Motor neuron (in vitro differentiated cells): ENCODE measurements around the gene TMED10. TPM values are rescaled to one million over a fixed set of nuclear protein-coding genes. Genes with fewer than 3 reads are reported as not detected.

Source experiments
- ATAC-seq, 8 experiments: fragments of 200-7000 bp; cut with Tn5 transposase; replicated peaks in 6 of 8; 2 replicates each; pipeline ENCODE4 v1.8.0; 2021; ENCODE audit warnings: mild to moderate bottlenecking in 8 of 8, moderate library complexity in 8 of 8
- H3K27ac ChIP-seq, 2 donors: fragments of 250-450 bp; sonication (Bioruptor Pico); 2 replicates each; pipeline ENCODE4 v1.9.0; 2021; ENCODE audit warnings: antibody characterized with exemption in 2 of 2, mild to moderate bottlenecking in 2 of 2, moderate library complexity in 1 of 2
- H3K4me1 ChIP-seq, 2 donors: fragments of 250-450 bp; sonication (Bioruptor Pico); replicated peaks in 1 of 2; 2 replicates each; pipeline ENCODE4 v1.6.1; 2021; ENCODE audit warnings: antibody characterized with exemption in 2 of 2, mild to moderate bottlenecking in 2 of 2, moderate library complexity in 1 of 2
- H3K4me3 ChIP-seq, 5 donors: fragments of 250-450 bp; sonication (Bioruptor Pico); 2 replicates each; pipeline ENCODE4 v1.9.0; 2021; ENCODE audit warnings: antibody characterized with exemption in 5 of 5, mild to moderate bottlenecking in 5 of 5, moderate library complexity in 4 of 5
- WGBS, 10 experiments: fragments of 450-650 bp; shearing (Covaris generic); methylation state at CpG; one replicate each; pipeline ENCODE4 v1.0.0; 2022; 5-methylcytosine and 5-hydroxymethylcytosine counted together
- in situ Hi-C, 9 experiments: fragments of 400-800 bp; cut with MboI; loops; one replicate each; pipeline ENCODE4 v1.15.0; 2021; ENCODE audit warnings: low sequenced_read_pairs in 9 of 9, low pct_unique_long_range_greater_than_20kb in 2 of 9; ENCODE audit not compliant: unreplicated experiment in 9 of 9
- total RNA-seq, 8 experiments: library from RNA; unstranded; fragments of 300-600 nt; gene quantifications; 2 replicates each; pipeline versions ENCODE4 v1.2.3 to v1.2.4, GENCODE V29; 2022

TMED10 gene
- total RNA-seq, 8 experiments from 2014 or later: 76.0 to 299 (median 119) TPM

DNA sequence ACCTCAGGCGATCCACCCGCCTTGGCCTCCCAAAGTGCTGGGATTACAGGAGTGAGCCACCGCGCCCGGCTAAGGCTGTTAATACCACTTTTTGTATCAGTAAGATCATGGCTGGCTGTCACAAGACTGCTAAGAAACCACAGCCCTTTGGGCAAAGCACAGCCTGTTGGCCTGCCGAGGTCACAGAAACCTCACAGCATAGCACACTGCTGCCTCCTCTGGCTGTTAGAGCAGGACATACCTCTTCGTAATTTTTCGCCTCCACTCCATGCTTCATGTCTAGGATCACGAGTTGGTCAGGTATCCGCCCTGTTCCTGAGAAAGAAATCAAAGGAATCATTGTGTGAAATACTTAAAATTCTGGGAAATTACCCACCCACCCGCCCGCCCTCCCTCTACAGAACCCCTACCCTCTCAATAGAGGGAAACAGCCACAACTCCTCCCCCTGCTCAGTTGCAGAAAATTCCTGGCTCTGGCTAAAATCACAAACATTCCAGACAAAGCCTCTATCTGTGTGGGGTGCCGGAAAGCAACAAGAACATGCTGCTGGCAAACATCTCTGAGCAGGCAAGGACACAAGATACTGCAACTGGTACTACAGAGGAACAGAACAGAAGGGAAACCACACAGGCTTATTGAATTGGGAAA, 28.9 kb downstream of the TMED10 start:
- Histone ChIP-seq H3K4me1 (no peaks in the 10 kb centered on the region), H3K4me3 (no peak overlapping the region), H3K27ac (peak overlapping the region in 1 of 2 donors; percentile 59)
- ATAC-seq: peak; percentile 86 to 98 (median 95)
- WGBS, 10 experiments: 59 to 93% (median 80%) methylated on average over 2 to 7 of the region's 13 CpGs; no CpG with 5 or more reads in 3 of the 10 experiments
- in situ Hi-C loops: loop anchor here in 7 of 9 experiments (25.0 kb wide), 3 partner anchors 140 to 340 kb away; partner anchors contain the start of gene FOS (in 3 of the 7)

DNA sequence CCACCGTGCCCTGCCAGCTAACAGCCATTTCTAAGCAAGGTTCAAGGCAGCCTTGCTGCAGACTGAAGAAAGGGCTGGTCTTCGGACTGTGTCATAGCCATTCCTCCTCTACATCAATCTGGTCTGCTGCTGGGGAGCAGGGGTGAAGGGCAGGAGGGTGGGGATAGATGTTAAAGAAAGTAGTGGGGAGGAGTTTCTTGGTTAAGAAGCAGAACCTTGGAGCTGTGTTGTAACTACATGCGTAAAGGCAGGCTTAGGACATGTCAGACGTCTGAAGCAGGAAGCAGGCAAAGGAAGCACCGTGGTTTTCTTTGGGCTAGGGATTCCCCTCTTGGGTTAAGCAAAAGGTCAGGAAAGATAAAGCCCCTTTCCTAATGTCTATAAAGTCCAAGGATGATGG, 31.5 kb downstream of the TMED10 start:
- Histone ChIP-seq H3K4me3 (no peak overlapping the region), H3K4me1 (no peaks in the 10 kb centered on the region), H3K27ac (no peak overlapping the region)
- in situ Hi-C loops: loop anchor here in 7 of 9 experiments (25.0 kb wide), 3 partner anchors 142 to 342 kb away; partner anchors contain the start of gene FOS (in 3 of the 7)
- no peak for ATAC-seq
- whole genome bisulfite sequencing, 10 experiments: 90 to 100% methylated on average over 2 to 3 of the region's 5 CpGs; no CpG with 5 or more reads in 8 of the 10 experiments

DNA sequence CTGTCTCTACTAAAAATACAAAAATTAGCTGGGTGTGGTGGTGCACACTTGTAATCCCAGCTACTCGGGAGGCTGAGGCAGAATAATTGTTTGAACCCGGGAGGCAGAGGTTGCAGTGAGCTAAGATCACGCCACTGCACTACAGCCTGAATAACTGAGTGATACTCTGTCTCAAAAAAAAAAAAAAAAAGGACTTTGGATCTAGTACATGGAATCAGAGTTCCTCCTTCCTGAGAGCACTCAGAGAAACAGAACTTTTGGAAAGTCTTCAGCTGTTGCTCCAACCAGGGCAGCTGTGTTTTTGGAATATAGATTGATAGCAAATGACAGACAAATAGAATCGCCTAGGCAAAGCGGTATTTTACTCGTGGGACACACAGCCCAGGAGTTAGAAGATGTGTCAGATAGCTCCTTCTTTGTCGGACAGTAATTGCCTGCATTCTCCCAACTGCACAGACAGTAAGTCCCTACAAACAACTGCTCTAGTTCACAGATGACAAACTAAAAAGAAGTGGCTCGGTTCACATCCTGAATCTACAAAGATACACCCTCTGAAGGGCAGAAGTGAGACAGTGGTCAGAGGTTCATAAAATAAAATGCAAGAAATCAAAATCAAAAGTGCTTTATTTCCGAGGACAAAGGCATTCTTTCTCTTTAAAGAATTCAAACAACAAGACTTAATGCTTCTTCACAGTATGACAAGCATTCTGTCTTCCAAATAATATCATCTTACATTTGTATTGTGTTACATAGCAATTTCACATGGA, 32.5 kb downstream of the TMED10 start:
- H3K4me3 ChIP-seq: no peak overlapping the region
- in situ Hi-C loops: loop anchor here in 7 of 9 experiments (25.0 kb wide), 3 partner anchors 143 to 343 kb away; partner anchors contain the start of gene FOS (in 3 of the 7)
- 65 to 100% (median 88%) methylated on average over 1 to 8 of the region's 9 CpGs for WGBS, 10 experiments
- no peak overlapping the region for H3K27ac ChIP-seq
- no peaks in the 10 kb centered on the region for H3K4me1 ChIP-seq
- ATAC-seq: no peak

DNA sequence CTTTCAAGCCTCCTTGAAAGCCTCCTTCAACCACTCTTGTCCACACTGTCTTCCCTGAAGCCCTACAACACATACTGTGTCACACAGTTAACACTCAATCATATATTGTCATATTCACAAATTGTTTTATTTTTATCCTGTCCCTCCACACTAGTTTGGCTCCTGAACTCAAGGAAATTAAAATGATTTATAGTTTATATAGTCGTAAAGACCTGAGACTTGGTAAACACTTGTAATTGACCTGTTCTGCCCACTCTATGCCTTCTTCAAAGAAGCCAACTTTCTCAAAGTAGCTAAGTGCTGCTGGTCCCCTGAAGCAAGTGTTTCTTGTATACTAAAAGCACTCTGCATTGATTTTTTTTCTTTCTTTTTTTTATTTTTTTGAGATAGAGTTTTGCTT, 33.9 kb downstream of the TMED10 start:
- Histone ChIP-seq H3K27ac (no peak overlapping the region), H3K4me1 (no peaks in the 10 kb centered on the region), H3K4me3 (no peak overlapping the region)
- ATAC-seq: no peak
- in situ Hi-C loops: loop anchor here in 7 of 9 experiments (25.0 kb wide), 3 partner anchors 145 to 345 kb away; partner anchors contain the start of gene FOS (in 3 of the 7)
- 0 to 100% (median 82%) methylated on average over 1 of the region's 1 CpG; no CpG with 5 or more reads in 4 of the 10 experiments for WGBS, 10 experiments

DNA sequence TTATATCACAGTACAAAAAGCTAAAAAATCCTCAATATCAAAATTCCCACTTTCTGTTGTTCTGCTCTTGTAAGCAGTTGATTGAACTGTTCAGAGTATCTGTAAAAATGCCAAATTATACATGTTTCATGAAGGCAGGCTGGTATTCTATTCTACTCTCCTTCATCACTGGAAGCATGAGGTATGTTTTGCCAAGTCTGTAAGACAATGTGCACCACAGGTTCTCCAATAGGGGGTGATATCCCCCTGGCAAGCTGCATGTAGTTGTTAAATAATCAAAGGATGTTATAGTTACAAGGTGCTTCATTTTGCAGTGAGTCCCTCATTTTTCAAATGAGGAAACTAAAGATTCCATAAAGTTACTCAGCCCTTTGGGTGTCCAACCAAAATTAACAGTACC, 34.4 kb downstream of the TMED10 start:
- in situ Hi-C loops: loop anchor here in 7 of 9 experiments (25.0 kb wide), 3 partner anchors 145 to 345 kb away; partner anchors contain the start of gene FOS (in 3 of the 7)
- ATAC-seq: peak in 2 of 8 experiments; percentile 49 to 66
- H3K4me1 ChIP-seq: no peaks in the 10 kb centered on the region
- H3K4me3 ChIP-seq: no peak overlapping the region
- no peak overlapping the region for H3K27ac ChIP-seq

DNA sequence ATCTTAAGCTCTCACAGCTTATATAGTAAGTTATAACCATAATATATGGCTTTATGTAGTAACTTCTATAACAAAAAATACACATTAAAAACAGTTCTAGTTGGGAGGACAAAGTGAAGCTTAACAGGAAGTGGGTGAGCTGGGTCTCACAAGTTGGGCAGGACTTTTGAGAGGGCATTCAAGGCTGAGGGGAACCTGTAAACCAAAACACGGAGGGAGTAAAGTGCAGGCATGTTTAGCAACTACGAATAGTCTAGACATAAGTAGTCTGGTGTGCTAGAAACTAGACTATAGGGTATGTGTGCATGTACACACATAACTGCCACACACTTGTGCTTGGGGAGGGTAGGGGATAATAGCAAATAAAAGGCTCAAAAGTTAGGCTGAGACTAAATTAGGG, 35.4 kb downstream of the TMED10 start:
- Histone ChIP-seq H3K27ac (no peak overlapping the region), H3K4me1 (no peaks in the 10 kb centered on the region), H3K4me3 (no peak overlapping the region)
- in situ Hi-C loops: loop anchor here in 7 of 9 experiments (25.0 kb wide), 3 partner anchors 146 to 346 kb away; partner anchors contain the start of gene FOS (in 3 of the 7)
- ATAC-seq: no peak
- WGBS, 10 experiments: 60 to 100% (median 86%) methylated on average over 1 to 2 of the region's 2 CpGs; no CpG with 5 or more reads in 5 of the 10 experiments

DNA sequence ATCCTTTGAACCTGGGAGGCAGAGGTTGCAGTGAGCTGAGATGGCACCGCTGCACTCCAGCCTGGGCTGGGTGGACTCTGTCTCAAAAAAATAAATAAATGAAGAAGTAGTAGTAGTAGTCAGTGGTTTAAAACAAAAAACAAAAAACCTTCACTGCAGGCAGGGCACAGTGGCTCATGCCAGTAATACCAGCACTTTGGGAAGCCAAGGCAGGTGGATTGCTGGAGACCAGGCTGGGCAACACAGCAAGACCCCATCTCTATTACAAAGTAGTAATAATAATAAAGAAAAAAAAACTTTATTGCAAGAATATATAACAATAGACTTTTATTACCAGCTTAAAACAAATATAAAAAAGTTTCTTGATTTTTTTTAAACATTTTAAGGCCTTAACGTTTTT, 35.8 kb downstream of the TMED10 start:
- no peak overlapping the region for H3K4me3 ChIP-seq
- H3K4me1 ChIP-seq: no peaks in the 10 kb centered on the region
- in situ Hi-C loops: loop anchor here in 7 of 9 experiments (25.0 kb wide), 3 partner anchors 147 to 347 kb away; partner anchors contain the start of gene FOS (in 3 of the 7)
- WGBS, 10 experiments: 89 to 100% (median 100%) methylated on average over 1 to 2 of the region's 2 CpGs; no CpG with 5 or more reads in 1 of the 10 experiments
- no peak for ATAC-seq
- no peak overlapping the region for H3K27ac ChIP-seq

DNA sequence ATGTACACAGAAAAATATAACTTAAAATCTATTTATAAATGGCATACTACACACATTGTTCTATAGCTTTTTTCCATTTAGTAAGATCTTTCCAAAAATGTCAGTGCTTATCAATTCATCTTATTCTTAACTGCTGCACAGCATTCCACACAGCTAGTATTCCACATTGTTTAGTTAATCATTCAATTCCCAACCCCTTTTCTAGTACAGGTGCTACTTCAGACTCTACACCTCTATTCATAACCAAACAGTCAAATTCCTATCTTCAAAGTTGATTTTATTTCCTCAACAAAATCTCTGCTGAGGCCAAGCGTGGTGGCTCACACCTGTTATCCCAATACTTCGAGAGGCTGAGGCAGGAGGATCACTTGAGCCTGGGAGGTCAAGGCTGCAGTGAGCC, 37.2 kb downstream of the TMED10 start:
- no peak for ATAC-seq
- in situ Hi-C loops: loop anchor here in 8 of 9 experiments (10.0 to 25.0 kb wide), 5 partner anchors 148 to 348 kb away; partner anchors contain the start of gene FOS (in 3 of the 8)
- H3K27ac ChIP-seq: no peak overlapping the region
- 100% methylated on average over 1 to 2 of the region's 2 CpGs; no CpG with 5 or more reads in 4 of the 10 experiments for WGBS, 10 experiments
- no peaks in the 10 kb centered on the region for H3K4me1 ChIP-seq
- no peak overlapping the region for H3K4me3 ChIP-seq

DNA sequence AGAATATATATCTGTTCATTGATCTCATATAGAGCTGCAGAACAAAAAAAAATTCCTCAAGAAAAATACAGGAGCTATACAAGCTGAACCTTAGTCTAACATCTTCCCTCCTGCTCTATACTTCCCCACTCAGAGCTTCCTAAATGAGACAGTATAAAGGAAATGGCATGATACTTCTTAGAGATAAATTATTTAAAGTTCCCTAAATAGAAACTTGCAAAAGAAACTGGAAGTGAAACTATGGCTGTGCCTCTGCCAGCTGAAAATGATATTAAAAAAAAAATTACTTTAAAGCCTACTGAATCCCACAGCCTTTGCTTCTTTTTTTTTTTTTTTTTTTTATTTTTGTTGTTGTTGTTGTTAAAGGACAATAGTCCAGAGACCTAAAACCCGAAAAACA, 37.9 kb downstream of the TMED10 start:
- H3K4me1 ChIP-seq: no peaks in the 10 kb centered on the region
- H3K4me3 ChIP-seq: no peak overlapping the region
- no peak overlapping the region for H3K27ac ChIP-seq
- in situ Hi-C loops: loop anchor here in 8 of 9 experiments (10.0 to 25.0 kb wide), 5 partner anchors 149 to 349 kb away; partner anchors contain the start of gene FOS (in 3 of the 8)
- 73 to 100% (median 86%) methylated on average over 1 of the region's 1 CpG; no CpG with 5 or more reads in 1 of the 10 experiments for WGBS, 10 experiments
- no peak for ATAC-seq

DNA sequence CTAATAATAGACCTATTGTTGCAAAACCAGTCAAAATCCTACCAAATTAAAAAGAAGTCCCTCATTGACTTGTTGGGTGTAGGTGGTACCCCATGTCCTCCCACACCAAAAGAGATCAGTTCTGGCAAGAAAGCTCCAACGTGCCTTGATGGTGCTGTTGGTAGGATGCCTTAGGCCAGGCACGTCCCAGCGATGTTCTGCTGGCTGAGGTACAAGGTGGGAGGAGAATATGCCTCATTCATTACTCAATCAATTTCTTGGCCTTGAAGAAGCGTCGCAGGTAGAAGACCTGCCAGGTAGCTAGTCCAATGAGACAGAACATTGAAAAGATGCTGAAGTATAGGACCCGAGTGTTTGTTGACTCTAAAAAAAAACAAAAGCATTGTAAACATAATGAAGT, 41.8 kb downstream of the TMED10 start:
- ATAC-seq: no peak
- WGBS, 10 experiments: 75 to 100% (median 92%) methylated on average over 2 to 5 of the region's 6 CpGs; no CpG with 5 or more reads in 4 of the 10 experiments
- no peaks in the 10 kb centered on the region for H3K4me1 ChIP-seq
- no peak overlapping the region for H3K27ac ChIP-seq
- in situ Hi-C loops: loop anchor here in 8 of 9 experiments (5.0 to 25.0 kb wide), 7 partner anchors 153 to 353 kb away; partner anchors contain the start of gene FOS (in 3 of the 8)
- no peak overlapping the region for H3K4me3 ChIP-seq

DNA sequence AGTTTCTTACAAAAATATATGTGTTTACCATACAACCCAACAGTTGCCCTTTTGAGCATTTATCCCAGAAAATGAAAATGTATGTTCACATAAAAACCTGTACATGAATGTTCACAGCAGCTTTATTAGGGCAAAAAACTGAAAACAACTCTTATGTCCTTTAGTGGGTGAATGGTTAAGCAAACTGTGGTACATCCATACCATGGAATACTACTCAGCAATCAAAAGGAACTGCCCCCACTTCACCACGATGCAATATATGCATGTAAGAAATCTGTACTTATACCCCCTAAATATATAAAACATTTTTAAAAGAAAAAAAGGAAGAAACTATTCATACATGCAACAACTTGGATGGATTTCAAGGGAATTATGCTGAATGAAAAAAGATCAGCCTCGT, 42.8 kb downstream of the TMED10 start:
- no peaks in the 10 kb centered on the region for H3K4me1 ChIP-seq
- no peak overlapping the region for H3K27ac ChIP-seq
- 33 to 100% (median 93%) methylated on average over 1 to 2 of the region's 2 CpGs; no CpG with 5 or more reads in 2 of the 10 experiments for WGBS, 10 experiments
- no peak overlapping the region for H3K4me3 ChIP-seq
- ATAC-seq: no peak
- in situ Hi-C loops: loop anchor here in 8 of 9 experiments (5.0 to 25.0 kb wide), 7 partner anchors 154 to 354 kb away; partner anchors contain the start of gene FOS (in 3 of the 8)

DNA sequence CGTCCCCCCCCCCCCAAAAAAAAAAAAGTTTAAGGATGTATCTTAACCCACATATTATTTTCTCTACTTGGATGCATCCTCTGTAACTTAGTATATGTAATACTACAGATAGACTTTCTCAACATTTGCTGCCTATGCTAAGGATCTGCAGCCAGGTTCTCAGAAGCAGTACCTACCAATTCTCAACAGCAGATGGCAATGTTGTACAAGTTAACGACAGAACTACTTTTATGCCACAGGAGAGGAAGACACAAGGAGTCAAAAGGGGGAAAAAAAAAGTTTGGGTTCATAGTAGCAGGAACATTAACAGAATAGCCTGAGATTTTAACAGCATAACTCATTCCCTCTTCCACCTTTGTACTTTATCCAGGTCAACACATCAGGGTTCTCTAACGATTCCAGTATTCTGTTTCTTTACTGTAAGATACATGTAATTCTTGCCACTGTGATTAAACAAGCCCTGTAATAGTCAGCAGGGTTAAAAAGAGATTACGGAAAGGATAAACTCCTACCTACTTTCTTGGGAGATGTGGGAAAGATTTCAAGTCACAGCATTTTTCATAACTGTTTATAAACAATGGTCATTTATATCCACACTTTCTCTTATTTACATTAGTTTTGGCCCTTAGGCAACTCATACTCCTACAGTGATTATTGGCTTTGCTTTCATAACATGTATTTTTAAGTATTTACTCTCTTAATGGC, 43.9 kb downstream of the TMED10 start:
- H3K4me1 ChIP-seq: peaks cover under 1 to 5% of the 10 kb centered on the region in 2 donors
- no peak overlapping the region for H3K27ac ChIP-seq
- in situ Hi-C loops: loop anchor here in 8 of 9 experiments (5.0 to 25.0 kb wide), 7 partner anchors 155 to 355 kb away; partner anchors contain the start of gene FOS (in 3 of the 8)
- no peak overlapping the region for H3K4me3 ChIP-seq
- peak; percentile 61 to 89 (median 84) for ATAC-seq
- 0 to 88% (median 39%) methylated on average over 1 to 4 of the region's 4 CpGs; no CpG with 5 or more reads in 1 of the 10 experiments for WGBS, 10 experiments
